H9 (cell line): ENCODE measurements around the gene CLEC4E. TPM values are rescaled to one million over a fixed set of nuclear protein-coding genes. Genes with fewer than 3 reads are reported as not detected.

ENCODE experiments used
- DNase-seq: peaks from one replicate; pipeline ENCODE4 v3.0.0-alpha.2; 2017
- H2AFZ ChIP-seq: one replicate; pipeline ENCODE4 v1.6.1; 2013; ENCODE audit warnings: mild to moderate bottlenecking, low read length, control low read depth, moderate library complexity
- H2AK5ac ChIP-seq: 2 replicates; pipeline ENCODE4 v1.6.1; 2013; ENCODE audit warnings: low read length, control low read depth, mixed read lengths; ENCODE audit not compliant: insufficient read length
- H2BK120ac ChIP-seq: one replicate; pipeline ENCODE4 v1.6.1; 2013; ENCODE audit warnings: low read depth, mild to moderate bottlenecking, low read length, control low read depth, inconsistent platforms; ENCODE audit not compliant: poor library complexity, severe bottlenecking
- H2BK12ac ChIP-seq: 2 replicates; pipeline ENCODE4 v1.6.1; 2013; ENCODE audit warnings: low read length, control low read depth, mixed read lengths, low read depth; ENCODE audit not compliant: insufficient read length
- H2BK15ac ChIP-seq: 2 replicates; pipeline ENCODE4 v1.6.1; 2013; ENCODE audit warnings: low read depth, low read length, control low read depth
- H2BK20ac ChIP-seq: one replicate; pipeline ENCODE4 v1.6.1; 2013; ENCODE audit warnings: low read depth, mild to moderate bottlenecking, low read length, control low read depth, inconsistent platforms; ENCODE audit not compliant: poor library complexity, severe bottlenecking
- H2BK5ac ChIP-seq: 2 replicates; pipeline ENCODE4 v1.6.1; 2013; ENCODE audit warnings: low read length, control low read depth, mixed read lengths; ENCODE audit not compliant: insufficient read length
- H3K14ac ChIP-seq: 2 replicates; pipeline ENCODE4 v1.6.1; 2013; ENCODE audit warnings: low read length, control low read depth; ENCODE audit not compliant: insufficient read depth
- H3K18ac ChIP-seq: 2 replicates; pipeline ENCODE4 v1.6.1; 2013; ENCODE audit warnings: low read depth, mild to moderate bottlenecking, mixed read lengths, low read length, control low read depth; ENCODE audit not compliant: insufficient read length
- H3K23ac ChIP-seq: 2 replicates; pipeline ENCODE4 v1.6.1; 2013; ENCODE audit warnings: low read length, control low read depth, mixed read lengths, low read depth; ENCODE audit not compliant: insufficient read length
- H3K23me2 ChIP-seq: 2 replicates; pipeline ENCODE4 v1.6.1; 2013; ENCODE audit warnings: low read depth, mild to moderate bottlenecking, mixed read lengths, low read length, control low read depth; ENCODE audit not compliant: insufficient read length, poor library complexity, severe bottlenecking
- H3K27ac ChIP-seq: 2 replicates; pipeline ENCODE4 v1.5.1; 2013; ENCODE audit warnings: low read length, control low read depth, mixed read lengths, low read depth; ENCODE audit not compliant: insufficient read length
- H3K27me3 ChIP-seq: 2 replicates; pipeline ENCODE4 v1.6.1; 2013; ENCODE audit warnings: low read length, control low read depth, inconsistent platforms; ENCODE audit not compliant: insufficient read depth
- H3K4ac ChIP-seq: 2 replicates; pipeline ENCODE4 v1.6.1; 2013; ENCODE audit warnings: low read depth, mild to moderate bottlenecking, control low read depth, inconsistent platforms, low read length, moderate library complexity
- H3K4me1 ChIP-seq: 2 replicates; pipeline ENCODE4 v1.6.1; 2013; ENCODE audit warnings: low read length, control low read depth, inconsistent platforms; ENCODE audit not compliant: insufficient read depth
- H3K4me2 ChIP-seq: 2 replicates; pipeline ENCODE4 v1.6.1; 2013; ENCODE audit warnings: low read length, control low read depth, mixed read lengths; ENCODE audit not compliant: insufficient read length, insufficient read depth
- H3K56ac ChIP-seq: 2 replicates; pipeline ENCODE4 v1.6.1; 2013; ENCODE audit warnings: low read depth, mild to moderate bottlenecking, mixed read lengths, low read length, control low read depth; ENCODE audit not compliant: insufficient read length
- H3K79me1 ChIP-seq: 2 replicates; pipeline ENCODE4 v1.6.1; 2013; ENCODE audit warnings: low read depth, mild to moderate bottlenecking, moderate library complexity, low read length, control low read depth, inconsistent platforms; ENCODE audit not compliant: insufficient read depth, poor library complexity, severe bottlenecking
- H3K79me2 ChIP-seq: 2 replicates; pipeline ENCODE4 v1.6.1; 2013; ENCODE audit warnings: low read length, control low read depth, inconsistent platforms; ENCODE audit not compliant: insufficient read depth
- H3K9ac ChIP-seq: 2 replicates; pipeline ENCODE4 v1.6.1; 2013; ENCODE audit warnings: low read length, control low read depth, mixed read lengths; ENCODE audit not compliant: insufficient read length; ENCODE audit errors: extremely low read depth
- H3K9me3 ChIP-seq: one replicate; pipeline ENCODE4 v1.6.1; 2013; ENCODE audit warnings: low read depth, low read length, inconsistent platforms; ENCODE audit not compliant: control insufficient read depth
- H3T11ph ChIP-seq: one replicate; pipeline ENCODE4 v1.6.1; 2013; ENCODE audit warnings: mild to moderate bottlenecking, low read length, control low read depth, inconsistent platforms
- H4K20me1 ChIP-seq: one replicate; pipeline ENCODE4 v1.6.1; 2013; ENCODE audit not compliant: control insufficient read depth, insufficient read length, insufficient read depth
- H4K5ac ChIP-seq: 2 replicates; pipeline ENCODE4 v1.6.1; 2013; ENCODE audit warnings: low read depth, mild to moderate bottlenecking, mixed read lengths, low read length, control low read depth; ENCODE audit not compliant: insufficient read length
- H4K8ac ChIP-seq: replicated peaks from 2 replicates; pipeline ENCODE4 v1.6.1; 2013; ENCODE audit warnings: low read length, control low read depth, mixed read lengths, low read depth; ENCODE audit not compliant: insufficient read length
- H4K91ac ChIP-seq: 2 replicates; pipeline ENCODE4 v1.6.1; 2013; ENCODE audit warnings: low read depth, mild to moderate bottlenecking, moderate library complexity, mixed read lengths, low read length, control low read depth; ENCODE audit not compliant: insufficient read length
- H3K27ac Mint-ChIP-seq, 3 experiments: 2 replicates in 2 of 3; 3 replicates in 1 of 3; pipeline ENCODE4 v1.8.0; 2020 to 2021; ENCODE audit warnings: mixed read lengths in 3 of 3, mild to moderate bottlenecking in 1 of 3, moderate library complexity in 1 of 3
- H3K27me3 Mint-ChIP-seq: 2 replicates; pipeline ENCODE4 v1.8.0; 2021; ENCODE audit warnings: low read depth, mild to moderate bottlenecking, moderate library complexity, mixed read lengths
- H3K36me3 Mint-ChIP-seq, 3 experiments: 2 replicates in 2 of 3; 3 replicates in 1 of 3; pipeline ENCODE4 v1.8.0; 2020 to 2021; ENCODE audit warnings: low read depth in 3 of 3, mixed read lengths in 3 of 3; ENCODE audit not compliant: insufficient read depth in 1 of 3
- H3K4me1 Mint-ChIP-seq, 2 experiments: 2 replicates each; pipeline ENCODE4 v1.8.0; 2020; ENCODE audit warnings: mixed read lengths in 2 of 2
- H3K4me3 Mint-ChIP-seq, 2 experiments: 2 replicates in 1 of 2; 3 replicates in 1 of 2; pipeline ENCODE4 v1.8.0; 2020 to 2021; ENCODE audit warnings: mild to moderate bottlenecking in 2 of 2, mixed read lengths in 2 of 2, moderate library complexity in 1 of 2
- H3K9me3 Mint-ChIP-seq, 2 experiments: 2 replicates in 1 of 2; 3 replicates in 1 of 2; pipeline ENCODE4 v1.8.0; 2020; ENCODE audit warnings: mild to moderate bottlenecking in 2 of 2, mixed read lengths in 2 of 2, moderate library complexity in 1 of 2
- WGBS: extraction: QIAGEN DNeasy Blood & Tissue Kit; methylation state at CpG from one replicate; pipeline ENCODE4 v1.1.7; 2013; ENCODE audit warnings: missing lambda C conversion rate, low lambda C conversion rate, mixed read lengths; ENCODE audit not compliant: insufficient read length; ENCODE audit errors: extremely low coverage; 5-methylcytosine and 5-hydroxymethylcytosine counted together
- total RNA-seq: library from RNA; stranded (reverse); gene quantifications from 2 replicates; pipeline ENCODE4 v1.2.1, GENCODE V29; 2021
- TF ChIP-seq, protein P1 (sequence below): fragments of 200-600 bp; sonication (generic); conservative IDR thresholded peaks from 3 replicates; pipeline ENCODE4 v1.8.0; 2021; ENCODE audit warnings: antibody characterized with exemption, mild to moderate bottlenecking

Gene CLEC4E
- total RNA-seq, 1 experiment from 2014 or later: not detected

- peaks cover 37 to 38% of the 10 kb centered on the region in 2 experiments for H3K4me1 Mint-ChIP-seq
- H2BK12ac ChIP-seq: no peak overlapping the region
- DNase-seq: no peak
- H4K5ac ChIP-seq: no peak overlapping the region
- no peak overlapping the region for H2AFZ ChIP-seq
- H3K27me3 Mint-ChIP-seq: no peaks in the 10 kb centered on the region
- H3K14ac ChIP-seq: no peak overlapping the region
- no peak overlapping the region; a peak in 1 of 5 replicates for H3K4me3 Mint-ChIP-seq
- H3K23me2 ChIP-seq: no peaks in the 10 kb centered on the region
- no peak overlapping the region for H2BK15ac ChIP-seq
- peak overlapping the region in 1 of 3 experiments; percentile 17; a peak in 4 of 7 replicates for H3K27ac Mint-ChIP-seq
- peaks cover 8% of the 10 kb centered on the region for H3K9me3 ChIP-seq
- H3K4me1 ChIP-seq: no peaks in the 10 kb centered on the region; the same call in 1 of the 2 replicates
- TF ChIP-seq, protein P1, sequence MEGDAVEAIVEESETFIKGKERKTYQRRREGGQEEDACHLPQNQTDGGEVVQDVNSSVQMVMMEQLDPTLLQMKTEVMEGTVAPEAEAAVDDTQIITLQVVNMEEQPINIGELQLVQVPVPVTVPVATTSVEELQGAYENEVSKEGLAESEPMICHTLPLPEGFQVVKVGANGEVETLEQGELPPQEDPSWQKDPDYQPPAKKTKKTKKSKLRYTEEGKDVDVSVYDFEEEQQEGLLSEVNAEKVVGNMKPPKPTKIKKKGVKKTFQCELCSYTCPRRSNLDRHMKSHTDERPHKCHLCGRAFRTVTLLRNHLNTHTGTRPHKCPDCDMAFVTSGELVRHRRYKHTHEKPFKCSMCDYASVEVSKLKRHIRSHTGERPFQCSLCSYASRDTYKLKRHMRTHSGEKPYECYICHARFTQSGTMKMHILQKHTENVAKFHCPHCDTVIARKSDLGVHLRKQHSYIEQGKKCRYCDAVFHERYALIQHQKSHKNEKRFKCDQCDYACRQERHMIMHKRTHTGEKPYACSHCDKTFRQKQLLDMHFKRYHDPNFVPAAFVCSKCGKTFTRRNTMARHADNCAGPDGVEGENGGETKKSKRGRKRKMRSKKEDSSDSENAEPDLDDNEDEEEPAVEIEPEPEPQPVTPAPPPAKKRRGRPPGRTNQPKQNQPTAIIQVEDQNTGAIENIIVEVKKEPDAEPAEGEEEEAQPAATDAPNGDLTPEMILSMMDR: no peak
- peaks cover 10 to 17% of the 10 kb centered on the region in 2 experiments for H3K9me3 Mint-ChIP-seq
- no peaks in the 10 kb centered on the region for H4K20me1 ChIP-seq
- no peak overlapping the region for H3K4ac ChIP-seq
- H3K4me2 ChIP-seq: peak overlapping the region; percentile 27
- no peak overlapping the region for H2BK5ac ChIP-seq
- peak overlapping the region; percentile 28 for H3K27ac ChIP-seq
- no peak overlapping the region for H2BK20ac ChIP-seq
- no peak overlapping the region for H2BK120ac ChIP-seq
- peaks cover 0 to 20% (median 13%) of the 10 kb centered on the region in 3 experiments; a peak in 5 of 7 replicates for H3K36me3 Mint-ChIP-seq
- H3K56ac ChIP-seq: no peak overlapping the region
- H3T11ph ChIP-seq: no peak overlapping the region
- no peaks in the 10 kb centered on the region for H3K79me2 ChIP-seq
- H3K79me1 ChIP-seq: no peaks in the 10 kb centered on the region
- WGBS: no CpG with 5 or more reads among the region's 3 CpGs
- H4K91ac ChIP-seq: no peak overlapping the region
- H3K27me3 ChIP-seq: no peaks in the 10 kb centered on the region
- no peak overlapping the region for H3K9ac ChIP-seq
- H2AK5ac ChIP-seq: no peak overlapping the region
- no peak overlapping the region for H3K23ac ChIP-seq
- no peak overlapping the region for H4K8ac ChIP-seq
- no peak overlapping the region for H3K18ac ChIP-seq
These were observed 22.7 kb upstream of the CLEC4E start for GRCh38 chr12:8563356-8563755.
